Stimulated activated CD4-positive, alpha-beta T cell treated with anti-CD3 and anti-CD28 coated beads, Interleukin-2, amount 100 ng/mL, for 24 hours (primary cell): Measurements from ENCODE around the gene GABBR2.

ENCODE experiments used
- DNase-seq, 2 donors: peaks; one replicate each; pipeline ENCODE4 v3.0.0-alpha.2; 2020

Gene GABBR2

GRCh38 chr9:98428454-98428853 lies 280.3 kb downstream of the GABBR2 start:
- DNase-seq, result no peak

- DNase-seq, result no peak
These were observed 281.2 kb downstream of the GABBR2 start for GRCh38 chr9:98427491-98427890.

- no peak for DNase-seq
These were observed 283.7 kb downstream of the GABBR2 start for GRCh38 chr9:98425079-98425478.

GRCh38 chr9:98419260-98419603 lies 289.5 kb downstream of the GABBR2 start:
- no peak for DNase-seq

- DNase-seq, result no peak
These were observed 290.0 kb downstream of the GABBR2 start for GRCh38 chr9:98418578-98419259.

- no peak for DNase-seq
These were observed 292.2 kb downstream of the GABBR2 start for GRCh38 chr9:98416294-98417248.

- no peak for DNase-seq
These were observed 293.0 kb downstream of the GABBR2 start for GRCh38 chr9:98415782-98416181.

- no peak for DNase-seq
These were observed 295.7 kb downstream of the GABBR2 start for GRCh38 chr9:98413084-98413483.

GRCh38 chr9:98412101-98412842 lies 296.5 kb downstream of the GABBR2 start:
- DNase-seq, result no peak

GRCh38 chr9:98410185-98410697 lies 298.5 kb downstream of the GABBR2 start:
- no peak for DNase-seq

- no peak for DNase-seq
These were observed 299.0 kb downstream of the GABBR2 start for GRCh38 chr9:98409719-98410118.

GRCh38 chr9:98406469-98406868 lies 302.3 kb downstream of the GABBR2 start:
- no peak for DNase-seq

- no peak for DNase-seq
These were observed 304.5 kb downstream of the GABBR2 start for GRCh38 chr9:98404237-98404636.

- no peak for DNase-seq
These were observed 305.0 kb downstream of the GABBR2 start for GRCh38 chr9:98403715-98404114.

- DNase-seq, result no peak
These were observed 306.5 kb downstream of the GABBR2 start for GRCh38 chr9:98402019-98402840.

GRCh38 chr9:98401140-98402018 lies 307.4 kb downstream of the GABBR2 start:
- no peak for DNase-seq

- DNase-seq, result no peak
These were observed 308.6 kb downstream of the GABBR2 start for GRCh38 chr9:98399950-98400683.

- no peak for DNase-seq
These were observed 312.1 kb downstream of the GABBR2 start for GRCh38 chr9:98396656-98397055.

GRCh38 chr9:98396236-98396635 lies 312.5 kb downstream of the GABBR2 start:
- no peak for DNase-seq

GRCh38 chr9:98391867-98392266 lies 316.9 kb downstream of the GABBR2 start:
- no peak for DNase-seq

GRCh38 chr9:98391406-98391805 lies 317.3 kb downstream of the GABBR2 start:
- DNase-seq, result no peak
